K562 (cell line): ENCODE measurements around the gene TRIM31. TPM values are rescaled to one million over a fixed set of nuclear protein-coding genes. Genes with fewer than 3 reads are reported as not detected.

ENCODE experiments used
- ATAC-seq: fragments of 200-7000 bp; cut with Tn5 transposase; 3 replicates; pipeline ENCODE4 v1.9.1; 2020; ENCODE audit warnings: moderate library complexity
- BruUV-seq: library from RNA; stranded (reverse); fragments of 400-500 nt; replicated peaks from 2 replicates; lab custom pipeline; 2021; lab: Mats Ljungman, UMichigan
- CTCF ChIA-PET: fragments of 300-600 bp; formaldehyde crosslinking; extraction: SDS; loops from one replicate; lab custom pipeline; 2021; ENCODE audit warnings: low intra/inter-chr PET ratio; lab: Yijun Ruan, JAX
- POLR2A ChIA-PET: fragments of 300-600, 350-650 bp; sonication (Branson Sonifier 250); formaldehyde crosslinking; extraction: SDS; loops from one replicate; lab custom pipeline; 2021; ENCODE audit warnings: antibody characterized with exemption, inconsistent platforms; lab: Yijun Ruan, JAX
- DNase-seq, 4 experiments: peaks; one replicate each; pipeline versions ENCODE4 v3.0.0 to v3.0.0-alpha.2; 2011 to 2018; ENCODE audit warnings: low spot score in 3 of 4, mixed read lengths in 3 of 4; ENCODE audit errors: extremely low read depth in 1 of 4
- FAIRE-seq: peaks from 2 replicates; lab custom pipeline; 2011; peaks lifted over from hg19 to GRCh38; lab: Jason Lieb, UNC
- H2AFZ ChIP-seq: 2 replicates; pipeline ENCODE4 v1.6.0; 2011; ENCODE audit warnings: low read depth, low read length, control low read depth, inconsistent platforms
- H3K27ac ChIP-seq: fragments of 200-600 bp; 3 replicates; pipeline ENCODE4 v1.8.0; 2011; ENCODE audit warnings: low read depth, mild to moderate bottlenecking, control low read depth, inconsistent platforms, low read length, moderate library complexity, mixed read lengths; ENCODE audit errors: extremely low read depth
- H3K27me3 ChIP-seq, 2 experiments: fragments of 300-600 bp in 1 of 2; 2 replicates in 1 of 2; 3 replicates in 1 of 2; pipeline versions ENCODE4 v1.6.0 to v1.8.0; 2011; ENCODE audit warnings: inconsistent platforms in 2 of 2, low read length in 2 of 2, mild to moderate bottlenecking in 1 of 2, mixed read lengths in 1 of 2, moderate library complexity in 1 of 2; ENCODE audit not compliant: control insufficient read depth in 2 of 2, insufficient read depth in 2 of 2
- H3K36me3 ChIP-seq: fragments of 300-600 bp; 3 replicates; pipeline ENCODE4 v1.8.0; 2011; ENCODE audit warnings: mild to moderate bottlenecking, low read length, inconsistent platforms; ENCODE audit not compliant: control insufficient read depth, insufficient read depth
- H3K4me1 ChIP-seq, 2 experiments: fragments of 200-600 bp in 1 of 2; replicated peaks in 1 of 2; 2 replicates in 1 of 2; 3 replicates in 1 of 2; pipeline versions ENCODE4 v1.5.1 to v1.8.0; 2011; ENCODE audit warnings: inconsistent platforms in 2 of 2, low read length in 2 of 2, mild to moderate bottlenecking in 1 of 2, mixed read lengths in 1 of 2, moderate library complexity in 1 of 2; ENCODE audit not compliant: control insufficient read depth in 2 of 2, insufficient read depth in 2 of 2
- H3K4me2 ChIP-seq: 2 replicates; pipeline ENCODE4 v1.6.1; 2011; ENCODE audit warnings: low read length, control low read depth, inconsistent platforms, mixed read lengths; ENCODE audit not compliant: insufficient read depth
- H3K4me3 ChIP-seq: fragments of 200-600 bp; sonication (generic), shearing (Covaris generic); 2 replicates; pipeline ENCODE4 v1.5.1; 2016; ENCODE audit warnings: control low read depth, inconsistent platforms
- H3K79me2 ChIP-seq: fragments of 200-600 bp; 3 replicates; pipeline ENCODE4 v1.8.0; 2011; ENCODE audit warnings: low read length, inconsistent platforms; ENCODE audit not compliant: control insufficient read depth, insufficient read depth
- H3K9ac ChIP-seq, 2 experiments: 2 replicates each; pipeline versions ENCODE4 v1.6.0 to v1.6.1; 2011; ENCODE audit warnings: low read depth in 2 of 2, low read length in 2 of 2, control low read depth in 1 of 2, inconsistent platforms in 1 of 2, mild to moderate bottlenecking in 1 of 2, mixed read lengths in 1 of 2; ENCODE audit not compliant: insufficient read depth in 1 of 2
- H3K9me1 ChIP-seq: one replicate; pipeline ENCODE4 v1.6.0; 2011; ENCODE audit warnings: inconsistent platforms, mild to moderate bottlenecking, low read length, moderate library complexity; ENCODE audit not compliant: control insufficient read depth, insufficient read depth
- H3K9me3 ChIP-seq: replicated peaks from 2 replicates; pipeline ENCODE4 v1.5.1; 2011; ENCODE audit warnings: low read depth, low read length, inconsistent platforms; ENCODE audit not compliant: control insufficient read depth, insufficient read depth
- H4K20me1 ChIP-seq: replicated peaks from 2 replicates; pipeline ENCODE4 v1.6.1; 2011; ENCODE audit warnings: low read length, inconsistent platforms, mixed read lengths; ENCODE audit not compliant: control insufficient read depth, insufficient read depth
- COPS2 ChIP-seq: fragments of 450-650 bp; conservative IDR thresholded peaks from 2 replicates; pipeline ENCODE4 v1.6.1; 2016; ENCODE audit warnings: mild to moderate bottlenecking, moderate library complexity
- GATAD2A ChIP-seq: fragments of 450-650 bp; IDR thresholded peaks from 2 replicates; pipeline ENCODE4 v1.6.1; 2017
- L3MBTL2 ChIP-seq: fragments of 450-650 bp; IDR thresholded peaks from 2 replicates; pipeline ENCODE4 v1.6.1; 2016; ENCODE audit warnings: mild to moderate bottlenecking, moderate library complexity
- NR2F6 ChIP-seq: fragments of 450-650 bp; formaldehyde crosslinking; IDR thresholded peaks from 2 replicates; pipeline ENCODE4 v1.4.0; 2020; ENCODE audit warnings: mild to moderate bottlenecking
- SPI1 ChIP-seq: IDR thresholded peaks from 2 replicates; pipeline ENCODE4 v1.6.1; 2011; ENCODE audit warnings: low read depth, low read length, control low read depth, borderline replicate concordance
- SREBF2 ChIP-seq: sonication (generic); formaldehyde crosslinking; IDR thresholded peaks from 2 replicates; pipeline ENCODE4 v1.4.0; 2020; ENCODE audit warnings: mild to moderate bottlenecking, missing genetic modification reagents
- ZBTB33 ChIP-seq: sonication (generic); formaldehyde crosslinking; IDR thresholded peaks from 2 replicates; pipeline ENCODE4 v1.8.1; 2023; ENCODE audit warnings: mild to moderate bottlenecking, missing genetic modification reagents
- WGBS: fragments of 100-300 bp; shearing (Covaris generic); methylation state at CpG from one replicate; pipeline ENCODE4 v1.1.6; 2016; ENCODE audit warnings: low coverage, mixed read lengths; ENCODE audit not compliant: insufficient coverage; ENCODE audit errors: missing lambda C conversion rate; 5-methylcytosine and 5-hydroxymethylcytosine counted together
- in situ Hi-C: fragments of 300-500 bp; cut with MboI; formaldehyde crosslinking; loops from 4 replicates; pipeline ENCODE4 v1.15.0; 2018; ENCODE audit warnings: inconsistent platforms, mixed read lengths
- intact Hi-C: fragments of 100-400 bp; cut with micrococcal nuclease; formaldehyde crosslinking; loops from 2 replicates; pipeline ENCODE4 v1.14.2; 2022
- polyA plus RNA-seq, 8 experiments: library from polyadenylated mRNA; depleted of rRNA in 4 of 8; stranded (reverse) in 5 of 8; unstranded in 3 of 8; fragments of >200 nt; fragmentation: Nextera tagmentation in 2 of 8; fragmentation: Illumina TruSeq in 1 of 8; extraction: Ambion mirVana in 2 of 8; extraction: Trizol in 1 of 8; gene quantifications; 2 replicates each; pipeline versions ENCODE4 v1.2.1 to v1.2.3, GENCODE V29; 2011 to 2014; ENCODE audit warnings: inconsistent platforms in 1 of 8, missing spikeins in 1 of 8
- total RNA-seq, 7 experiments: library from RNA; depleted of rRNA in 6 of 7; stranded (reverse); fragments of >200 nt in 6 of 7; fragmentation: Illumina TruSeq in 2 of 7; extraction: Trizol in 2 of 7; gene quantifications; 2 replicates each; pipeline versions ENCODE4 v1.2.1 to v1.2.3, GENCODE V29; 2011 to 2021; ENCODE audit warnings: low replicate concordance in 1 of 7
- TF ChIP-seq, protein P1 (sequence below), 2 experiments: fragments of 450-650 bp; IDR thresholded peaks; 2 replicates each; pipeline ENCODE4 v1.6.1; 2018; ENCODE audit warnings: mild to moderate bottlenecking in 2 of 2, low read depth in 1 of 2; ENCODE audit not compliant: partially characterized antibody in 2 of 2

TRIM31 gene
- total and polyA plus RNA-seq, 9 of the 15 experiments (the other 6 are each of a cell fraction or from before 2014, with no cell fraction given) = not detected

DNA sequence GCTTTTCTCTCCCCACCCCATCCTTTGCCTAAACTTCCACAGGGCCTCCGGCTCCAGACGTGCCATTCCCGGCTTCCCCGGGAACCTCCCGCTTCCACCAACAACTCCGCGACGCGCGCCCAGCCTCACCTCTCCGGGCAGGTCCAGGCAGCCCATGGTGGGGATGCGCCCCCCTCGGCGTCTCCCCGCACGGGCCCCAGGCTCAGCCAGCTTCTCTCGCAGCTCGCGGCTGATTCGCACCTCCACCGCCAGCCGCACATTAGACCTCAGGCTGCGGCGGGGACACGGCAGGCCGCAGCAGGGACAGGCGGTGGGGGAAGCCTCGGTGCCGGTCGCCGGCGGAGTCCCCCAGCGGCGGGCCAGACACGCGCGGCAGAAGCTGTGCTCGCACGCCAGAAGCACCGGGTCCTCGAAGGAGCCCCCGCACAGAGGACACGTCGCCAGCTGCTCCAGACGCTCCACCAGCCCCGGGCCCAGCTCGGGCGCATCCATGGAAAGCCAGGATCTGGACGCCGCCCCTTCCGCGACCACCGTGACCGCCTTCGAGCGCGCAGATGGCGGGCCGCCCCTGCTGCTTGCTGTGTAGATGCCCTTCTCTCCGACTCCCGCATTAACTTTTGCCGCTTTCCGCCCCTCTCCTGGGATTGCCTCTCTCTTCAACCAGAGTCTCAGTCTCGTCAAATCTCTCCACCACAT, 37.6 kb downstream of the TRIM31 start, which contains the start of gene RNF39:
Gene RNF39, minus strand, starts transcription at position 676 of the 696 bp plus-strand sequence. Its CDS starts 184 bp downstream, at position 492.
- intact Hi-C loops = no loop called here
- Histone ChIP-seq H4K20me1 (0 out of 2 replicates have a peak, but pooled peaks cover 4% of the 10 kb centered on the region), H3K36me3 (no peaks in the 10 kb centered on the region), H3K4me3 (no peak within 1 kb of the TSS)
- CTCF ChIA-PET = no interaction called here
- WGBS = 43% methylated on average over 58 of the region's 64 CpGs
- TF ChIP-seq NR2F6 (CRISPR knock-in tag) (no peak), SREBF2 (CRISPR knock-in tag) (no peak), GATAD2A (no peak), L3MBTL2 (no peak), COPS2 (no peak), ZBTB33 (peak; percentile 74), SPI1 (no peak)
- TF ChIP-seq, protein P1, sequence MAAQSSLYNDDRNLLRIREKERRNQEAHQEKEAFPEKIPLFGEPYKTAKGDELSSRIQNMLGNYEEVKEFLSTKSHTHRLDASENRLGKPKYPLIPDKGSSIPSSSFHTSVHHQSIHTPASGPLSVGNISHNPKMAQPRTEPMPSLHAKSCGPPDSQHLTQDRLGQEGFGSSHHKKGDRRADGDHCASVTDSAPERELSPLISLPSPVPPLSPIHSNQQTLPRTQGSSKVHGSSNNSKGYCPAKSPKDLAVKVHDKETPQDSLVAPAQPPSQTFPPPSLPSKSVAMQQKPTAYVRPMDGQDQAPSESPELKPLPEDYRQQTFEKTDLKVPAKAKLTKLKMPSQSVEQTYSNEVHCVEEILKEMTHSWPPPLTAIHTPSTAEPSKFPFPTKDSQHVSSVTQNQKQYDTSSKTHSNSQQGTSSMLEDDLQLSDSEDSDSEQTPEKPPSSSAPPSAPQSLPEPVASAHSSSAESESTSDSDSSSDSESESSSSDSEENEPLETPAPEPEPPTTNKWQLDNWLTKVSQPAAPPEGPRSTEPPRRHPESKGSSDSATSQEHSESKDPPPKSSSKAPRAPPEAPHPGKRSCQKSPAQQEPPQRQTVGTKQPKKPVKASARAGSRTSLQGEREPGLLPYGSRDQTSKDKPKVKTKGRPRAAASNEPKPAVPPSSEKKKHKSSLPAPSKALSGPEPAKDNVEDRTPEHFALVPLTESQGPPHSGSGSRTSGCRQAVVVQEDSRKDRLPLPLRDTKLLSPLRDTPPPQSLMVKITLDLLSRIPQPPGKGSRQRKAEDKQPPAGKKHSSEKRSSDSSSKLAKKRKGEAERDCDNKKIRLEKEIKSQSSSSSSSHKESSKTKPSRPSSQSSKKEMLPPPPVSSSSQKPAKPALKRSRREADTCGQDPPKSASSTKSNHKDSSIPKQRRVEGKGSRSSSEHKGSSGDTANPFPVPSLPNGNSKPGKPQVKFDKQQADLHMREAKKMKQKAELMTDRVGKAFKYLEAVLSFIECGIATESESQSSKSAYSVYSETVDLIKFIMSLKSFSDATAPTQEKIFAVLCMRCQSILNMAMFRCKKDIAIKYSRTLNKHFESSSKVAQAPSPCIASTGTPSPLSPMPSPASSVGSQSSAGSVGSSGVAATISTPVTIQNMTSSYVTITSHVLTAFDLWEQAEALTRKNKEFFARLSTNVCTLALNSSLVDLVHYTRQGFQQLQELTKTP (IDR thresholded peaks at IDR 0.05; ENCODE audit: low read depth in 1 of 2, partially characterized antibody in 2 of 2) = no peak
- TF ChIP-seq, all 486 proteins: peak for 1
- no TSS peak for BruUV-seq
- Histone ChIP-seq H2AFZ (no peak within 1 kb of the TSS), H3K4me2 (no peak within 1 kb of the TSS), H3K27ac (no peak within 1 kb of the TSS), H3K79me2 (no peaks in the 10 kb centered on the region), H3K9me1 (no peaks in the 10 kb centered on the region), H3K9me3 (no peaks in the 10 kb centered on the region), H3K4me1 (peaks cover 0 to 27% of the 10 kb centered on the region in 2 experiments; a peak in 2 of 5 replicates), H3K9ac (no peak within 1 kb of the TSS), H3K27me3 (peaks cover 25 to 44% of the 10 kb centered on the region in 2 experiments; a peak in 4 of 5 replicates)
- DNase-seq = no peak
- ATAC-seq = no peak
- FAIRE-seq = no peak
- POLR2A ChIA-PET = interaction anchor here (1.5 kb wide), 1 partner anchor 8 kb away, joined by 4 read pairs; the partner anchor contains the start of gene PPP1R11
- in situ Hi-C loops = no loop called here
